GM12891 (cell line): ENCODE results near the gene TECTB.

Source experiments
- PAX5 ChIP-seq: IDR thresholded peaks from 2 replicates; pipeline ENCODE4 v1.6.1; 2011; ENCODE audit warnings: low read length, moderate library complexity, mild to moderate bottlenecking; ENCODE audit not compliant: insufficient read depth, severe bottlenecking
- POLR2A ChIP-seq: IDR thresholded peaks from 2 replicates; pipeline ENCODE4 v1.6.1; 2011; ENCODE audit warnings: low read depth, low read length, control low read depth
- POLR2AphosphoS5 ChIP-seq: IDR thresholded peaks from 2 replicates; pipeline ENCODE4 v1.6.1; 2011; ENCODE audit warnings: low read depth, low read length, control low read depth
- POU2F2 ChIP-seq: IDR thresholded peaks from 2 replicates; pipeline ENCODE4 v1.6.1; 2011; ENCODE audit warnings: low read depth, mild to moderate bottlenecking, control low read depth, low read length, moderate library complexity
- SPI1 ChIP-seq: IDR thresholded peaks from 2 replicates; pipeline ENCODE4 v1.6.1; 2011; ENCODE audit warnings: low read depth, low read length, control low read depth
- TAF1 ChIP-seq: IDR thresholded peaks from 2 replicates; pipeline ENCODE4 v1.6.1; 2011; ENCODE audit warnings: low read depth, low read length, control low read depth

- TF ChIP-seq POLR2AphosphoS5, result no peak
- TF ChIP-seq SPI1, result 0 out of 2 replicates have a peak, but pooled peaks have one; percentile 4
- no peak for TF ChIP-seq POLR2A
- no peak for TF ChIP-seq TAF1
- no peak for TF ChIP-seq POU2F2
- TF ChIP-seq PAX5, result no peak
Measured at GRCh38 chr10:112269266-112269665, 13.9 kb upstream of the TECTB start.
